Brain pericyte (primary cell): ENCODE results near the gene ADCY2.

Experiments used
- DNase-seq: peaks from one replicate; pipeline ENCODE4 v3.0.0-alpha.2; 2012; ENCODE audit warnings: low read depth, low spot score

Gene ADCY2

DNA sequence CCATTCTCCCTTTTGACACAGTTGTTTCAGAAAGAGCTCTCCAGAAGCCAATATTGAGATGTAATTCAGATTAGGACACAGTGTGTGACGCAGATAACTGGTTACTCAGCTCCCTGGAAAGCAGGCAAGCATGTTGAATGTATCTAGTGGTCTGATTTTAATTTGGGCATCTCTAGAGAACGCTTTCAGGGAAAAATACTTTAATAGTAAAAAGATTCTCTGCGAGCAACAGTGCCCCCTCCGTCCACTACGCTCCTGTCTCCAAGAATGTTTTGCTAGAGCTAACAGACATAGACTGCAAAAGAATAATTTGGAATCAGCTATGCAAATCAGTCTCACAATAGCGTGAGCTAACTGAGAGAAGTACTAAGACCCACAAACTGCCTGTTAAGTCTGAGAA is 431.7 kb downstream of the ADCY2 start:
- no peak for DNase-seq

DNA sequence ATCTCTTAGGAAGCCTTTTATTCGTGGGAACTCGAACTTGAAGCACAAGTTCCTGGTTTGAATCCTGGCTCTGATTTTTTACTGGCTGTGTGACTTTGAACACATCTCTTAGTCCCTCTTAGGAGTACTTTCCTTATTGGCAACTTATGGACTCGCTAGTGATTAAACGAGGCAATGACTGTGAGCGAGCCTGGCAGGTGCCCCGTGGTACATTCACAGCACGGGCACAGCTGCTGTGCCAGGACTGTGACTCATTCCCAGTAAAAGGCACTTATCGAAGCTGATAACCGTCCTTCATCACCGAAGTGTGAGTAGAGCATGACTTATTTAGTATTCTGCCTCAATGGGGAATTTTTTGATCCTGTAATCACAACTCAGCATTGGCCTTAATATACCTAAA is 432.3 kb downstream of the ADCY2 start:
- no peak for DNase-seq

- DNase-seq: no peak
These were observed 439.0 kb downstream of the ADCY2 start for GRCh38 chr5:7834982-7835381.

GRCh38 chr5:7837403-7837802 is 441.5 kb downstream of the ADCY2 start:
- DNase-seq: no peak

- no peak for DNase-seq
These were observed 446.6 kb downstream of the ADCY2 start for GRCh38 chr5:7842531-7842930.

DNA sequence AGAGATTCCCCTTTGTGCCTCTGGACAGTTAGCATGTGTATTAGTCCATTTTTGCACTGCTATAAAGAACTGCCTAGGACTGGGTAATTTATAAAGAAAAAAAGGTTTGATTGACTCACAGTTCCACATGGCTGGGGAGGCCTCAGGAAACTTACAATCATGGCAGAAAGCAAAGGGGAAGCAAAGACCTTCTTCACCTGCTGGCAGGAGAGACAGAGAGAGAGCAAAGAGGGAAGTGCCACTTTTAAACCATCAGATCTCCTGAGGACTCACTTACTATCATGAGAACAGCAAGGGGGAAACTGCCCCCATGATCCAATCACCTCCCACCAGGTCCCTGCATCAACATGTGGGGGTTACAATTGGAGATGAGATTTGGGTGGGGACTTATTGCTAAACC is 449.0 kb downstream of the ADCY2 start:
- no peak for DNase-seq

- DNase-seq: no peak
These were observed 449.6 kb downstream of the ADCY2 start for GRCh38 chr5:7845557-7845956.

DNA sequence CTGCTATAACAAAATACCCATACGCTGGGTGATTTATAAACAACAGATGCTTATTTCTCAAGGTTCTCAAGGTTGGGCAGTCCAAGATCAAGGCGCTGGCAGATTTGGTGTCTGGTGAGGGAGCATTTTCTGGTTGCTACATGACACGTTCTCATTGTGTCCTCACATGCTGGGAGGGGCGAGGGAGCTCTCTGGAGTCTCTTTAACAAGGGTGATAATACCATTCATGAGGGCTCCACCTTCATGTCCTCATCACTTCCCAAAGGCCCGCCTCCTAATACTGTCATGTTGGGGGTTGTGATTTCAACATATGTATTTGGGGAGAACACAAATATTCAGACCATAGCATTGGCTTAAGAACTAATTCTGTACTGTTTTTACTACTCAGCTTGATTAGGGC is 450.4 kb downstream of the ADCY2 start:
- no peak for DNase-seq

DNA sequence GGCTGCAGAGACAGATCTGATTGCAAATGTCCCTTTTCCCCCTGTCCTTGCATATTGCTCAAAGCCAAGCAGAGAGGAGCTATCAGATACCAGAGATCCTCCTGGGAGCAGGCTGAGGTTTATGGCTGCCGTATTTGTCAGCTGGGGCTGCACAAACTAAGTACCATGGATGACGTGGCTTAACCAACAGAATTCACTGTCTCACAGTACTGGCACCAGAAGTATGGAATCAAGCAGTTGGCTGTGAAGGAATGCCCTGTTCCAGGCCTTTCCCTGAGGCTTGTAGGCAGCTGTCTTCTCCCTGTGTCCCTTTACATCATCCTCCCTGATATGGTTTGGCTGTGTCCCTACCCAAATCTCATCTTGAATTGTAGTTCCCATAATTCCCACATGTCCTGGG is 452.4 kb downstream of the ADCY2 start:
- no peak for DNase-seq

DNA sequence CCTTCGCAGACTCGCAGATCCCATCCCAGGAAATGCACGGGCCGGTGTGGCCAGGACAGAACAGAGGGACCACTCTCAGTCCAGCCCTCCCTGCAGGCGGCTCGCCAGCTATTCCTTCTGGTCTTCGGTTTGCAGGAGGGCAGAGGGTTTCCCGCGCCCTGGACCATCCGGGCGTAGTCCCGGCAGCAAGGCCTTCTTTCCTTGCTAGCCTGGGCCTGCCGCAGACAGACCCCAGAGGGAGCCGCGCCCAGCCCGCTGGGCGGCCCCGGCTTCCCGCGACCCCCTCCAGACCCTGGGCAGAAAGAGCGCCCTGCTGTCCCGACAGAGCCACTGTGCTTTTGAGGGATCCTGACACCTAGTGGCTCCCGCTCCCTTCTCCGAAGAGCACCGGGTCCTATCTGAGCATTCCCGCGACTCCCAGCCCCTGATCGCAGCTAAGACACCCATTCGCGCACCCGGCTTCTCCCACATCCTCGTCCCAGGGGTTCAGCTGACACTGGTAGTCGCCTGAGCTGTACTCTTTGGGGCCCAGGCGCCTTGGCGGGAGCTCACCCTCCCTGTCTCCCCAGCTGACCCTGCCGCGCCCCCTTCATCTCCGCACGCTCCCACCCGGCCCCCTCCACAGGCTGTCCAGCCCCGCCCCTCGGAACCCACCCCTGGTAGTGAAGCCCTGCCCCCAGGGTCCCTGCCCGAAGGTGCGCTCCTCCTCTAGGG is 453.9 kb downstream of the ADCY2 start:
- no peak for DNase-seq

DNA sequence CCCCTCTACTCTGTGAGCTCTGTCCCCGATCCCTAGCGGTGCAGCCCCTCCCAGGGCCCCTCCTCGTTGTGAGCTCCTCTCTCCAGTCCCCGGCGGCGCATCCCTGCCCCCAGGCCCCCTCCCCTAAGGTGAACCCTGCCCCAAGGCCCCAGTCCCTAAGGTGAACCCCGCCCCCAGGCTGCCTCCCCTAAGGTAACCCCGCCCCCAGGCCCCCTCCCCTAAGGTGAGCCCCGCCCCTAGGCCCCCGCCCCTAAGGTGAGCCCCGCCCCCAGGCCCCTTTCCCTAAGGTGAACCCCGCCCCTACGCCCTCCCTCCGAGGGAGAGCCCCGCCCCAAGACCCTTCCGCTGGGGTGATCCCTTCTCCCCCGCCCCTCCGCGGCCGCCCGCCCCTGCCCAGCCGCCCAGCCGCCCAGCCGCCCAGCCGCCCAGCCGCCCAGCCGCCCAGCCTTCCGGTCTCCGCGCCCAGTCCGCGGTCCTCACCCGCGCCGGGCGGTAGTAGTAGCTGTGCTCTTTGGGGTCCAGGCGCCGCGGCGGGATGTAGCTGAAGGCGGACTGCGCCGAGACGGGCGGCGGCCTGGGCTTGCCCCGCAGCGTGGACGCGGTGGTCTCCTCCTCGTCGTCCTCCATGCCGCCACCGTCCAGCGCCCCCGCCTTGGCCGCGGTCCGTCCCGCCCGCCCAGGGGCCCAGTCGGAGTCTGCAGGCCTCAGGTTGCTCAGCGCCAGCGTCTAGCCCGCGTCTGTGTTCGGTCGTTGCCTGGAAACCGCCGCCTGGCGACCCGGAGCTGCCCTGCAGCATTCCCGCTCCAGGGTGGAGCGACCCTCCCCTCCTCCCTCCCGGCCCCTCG is 454.7 kb downstream of the ADCY2 start, which contains the start of gene CFAP90:
TSS of gene CFAP90 (minus strand) at position 739 of the 845 bp plus-strand sequence. CDS start at position 627, 112 bp downstream.
- DNase-seq: no peak

DNA sequence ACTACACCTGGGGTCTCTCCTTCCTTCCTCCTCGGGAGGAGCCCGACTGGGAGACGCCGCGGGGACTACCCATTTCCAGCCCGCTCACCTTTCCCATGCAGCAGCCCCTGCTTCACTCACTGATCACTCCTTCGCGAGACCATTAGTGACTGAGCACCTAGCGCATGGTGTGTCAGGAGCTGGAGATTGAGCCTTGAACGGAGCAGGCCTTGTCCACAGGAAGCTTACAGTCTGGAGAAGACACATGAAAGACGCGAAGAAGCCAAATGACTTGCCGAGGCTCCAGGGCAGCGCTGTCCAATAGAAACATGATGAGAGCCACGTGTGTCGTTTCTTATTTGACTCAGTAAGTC is 455.3 kb downstream of the ADCY2 start:
- no peak for DNase-seq

DNA sequence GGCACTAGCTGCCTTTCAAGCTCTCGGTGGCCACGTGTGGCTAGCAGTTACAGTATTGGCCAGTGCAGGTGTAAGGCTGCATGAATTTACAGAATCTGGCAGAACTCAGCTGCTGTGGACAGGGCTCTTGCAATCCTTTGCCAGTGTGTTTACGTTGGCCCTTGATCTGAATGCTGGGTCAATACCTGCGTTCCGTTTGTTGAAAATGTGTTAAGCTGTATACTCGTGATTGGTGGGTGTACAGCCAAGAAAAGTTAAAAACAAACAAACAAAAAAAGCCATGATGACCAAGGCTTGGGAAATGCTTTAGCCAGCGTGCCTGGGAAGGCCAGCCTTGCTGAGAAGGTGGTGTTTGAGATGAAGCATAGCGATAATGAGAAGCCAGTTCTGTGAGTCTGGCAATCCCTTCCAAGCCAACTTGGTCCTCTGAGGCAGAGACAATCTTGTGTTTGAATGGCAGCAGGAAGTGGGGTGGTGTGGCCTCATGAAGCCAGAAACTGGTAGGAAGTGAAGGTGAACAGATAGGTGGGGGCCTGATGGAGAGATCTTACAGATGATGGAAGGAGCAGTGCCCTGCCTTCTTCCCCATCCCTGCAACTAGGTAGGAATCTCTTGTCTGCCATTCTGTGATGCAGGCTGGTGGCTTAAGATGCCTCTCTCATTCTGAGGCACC is 455.8 kb downstream of the ADCY2 start:
- no peak for DNase-seq

DNA sequence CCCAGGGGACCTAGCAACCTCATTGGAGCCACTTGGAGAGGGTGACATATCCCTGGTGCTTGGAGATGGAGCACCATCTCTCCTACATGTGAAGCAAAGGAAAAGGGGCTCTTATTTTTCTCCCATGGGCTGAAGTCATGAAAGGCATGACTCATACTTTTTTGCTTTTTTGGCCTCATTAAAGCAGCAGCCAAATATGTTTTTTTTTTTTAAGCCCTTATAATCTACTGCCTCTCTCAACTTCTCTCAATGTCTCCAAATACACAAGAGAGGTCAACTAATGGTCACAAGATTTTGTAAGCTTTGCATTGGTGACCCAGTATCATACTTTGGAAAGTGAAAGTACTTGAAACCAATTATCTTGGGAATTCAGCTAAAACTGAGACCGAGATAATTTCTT is 456.6 kb downstream of the ADCY2 start:
- no peak for DNase-seq

- no peak for DNase-seq
These were observed 457.1 kb downstream of the ADCY2 start for GRCh38 chr5:7852988-7853387.

- no peak for DNase-seq
These were observed 459.7 kb downstream of the ADCY2 start for GRCh38 chr5:7855611-7856010.

GRCh38 chr5:7856855-7857254 is 460.9 kb downstream of the ADCY2 start:
- DNase-seq: no peak

- no peak for DNase-seq
These were observed 461.4 kb downstream of the ADCY2 start for GRCh38 chr5:7857361-7857760.

DNA sequence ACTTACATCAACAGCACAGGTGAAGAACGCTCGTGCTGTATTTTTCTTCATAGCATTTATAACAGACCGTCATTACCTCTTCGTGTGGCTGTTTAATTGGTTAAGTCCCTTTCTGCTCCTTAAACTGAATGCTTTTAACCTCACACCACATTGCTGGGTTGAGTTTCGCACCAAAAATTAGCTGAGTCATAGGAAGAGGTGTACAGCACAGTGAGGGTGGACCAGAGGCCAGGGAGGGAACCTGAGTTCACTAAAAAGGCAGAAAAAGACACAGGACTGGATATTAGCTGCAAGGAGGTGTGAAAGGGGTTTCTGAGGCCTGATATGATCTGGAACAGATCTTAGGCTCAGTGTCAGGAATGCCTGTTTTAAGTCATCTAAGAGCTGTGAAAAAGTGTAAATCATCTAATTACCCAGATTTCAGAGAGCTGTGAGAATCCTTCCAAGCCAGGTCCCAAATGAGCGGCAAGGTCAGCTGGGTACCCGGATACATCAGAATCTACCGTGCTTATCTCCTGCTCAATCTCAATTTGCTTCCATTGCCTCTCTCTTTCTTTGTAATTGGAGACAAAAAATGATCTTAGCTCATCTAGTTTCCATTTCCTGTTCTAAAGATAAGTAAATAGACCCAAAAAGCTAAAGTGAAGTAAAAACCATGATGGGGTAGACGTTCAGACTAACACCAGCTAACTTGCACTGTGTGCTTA is 462.1 kb downstream of the ADCY2 start:
- DNase-seq: no peak

- no peak for DNase-seq
These were observed 470.3 kb downstream of the ADCY2 start for GRCh38 chr5:7866196-7866595.

- no peak for DNase-seq
These were observed 471.3 kb downstream of the ADCY2 start for GRCh38 chr5:7867260-7867659.

DNA sequence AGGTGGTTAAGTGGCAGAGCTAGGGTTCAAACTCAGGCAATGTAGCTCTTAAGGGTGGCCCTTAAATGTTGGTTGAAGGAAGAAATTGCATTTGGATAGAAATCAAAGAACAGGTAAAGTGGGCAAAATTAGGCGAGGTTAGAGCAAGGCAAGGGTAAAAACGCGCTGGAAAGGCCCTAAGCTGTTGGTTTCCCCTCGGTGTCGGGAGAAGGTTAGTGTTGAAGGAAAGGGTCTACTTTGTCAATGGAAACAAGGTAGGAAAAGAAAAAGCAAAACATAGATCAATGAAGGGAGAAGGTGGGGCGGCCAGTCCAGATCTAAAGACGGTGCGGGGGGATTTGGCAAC is 472.5 kb downstream of the ADCY2 start:
- no peak for DNase-seq
